Naive thymus-derived CD8-positive, alpha-beta T cell (primary cell): ENCODE results near the gene HMCES. TPM values are rescaled to one million over a fixed set of nuclear protein-coding genes. Genes with fewer than 3 reads are reported as not detected.
A peak's percentile ranks its signal among the peaks of the same experiment; 100 is the strongest.
"Not testable (repeated sequence)": the region's sequence is repeated elsewhere in the genome, so short reads cannot be mapped to it uniquely, and the experiment has no call there.

ENCODE experiments used
- ATAC-seq, 2 donors: fragments of 150-1000 bp; cut with Tn5 transposase in 1 of 2; sonication (Bioruptor Pico), chemical (Tn5 transposase) in 1 of 2; 1 replicate in 1 of 2; 2 replicates in 1 of 2; pipeline ENCODE4 v1.10.0; 2021; ENCODE audit warnings: mild to moderate bottlenecking in 2 of 2, moderate library complexity in 2 of 2
- POLR2A ChIA-PET: fragments of 350-600 bp; sonication (Branson Sonifier 250); formaldehyde crosslinking; loops from one replicate; lab custom pipeline; 2021; ENCODE audit warnings: antibody characterized with exemption; lab: Charles Lee
- DNase-seq, 10 donors: peaks; one replicate each; pipeline versions ENCODE4 v3.0.0 to v3.0.0-alpha.2; 2020 to 2022
- H3K27ac Mint-ChIP-seq, 10 donors: one replicate each; pipeline ENCODE4 v1.8.0; 2020 to 2022; ENCODE audit warnings: mild to moderate bottlenecking in 10 of 10, mixed read lengths in 10 of 10, moderate library complexity in 4 of 10, inconsistent platforms in 1 of 10
- H3K27me3 Mint-ChIP-seq, 5 donors: one replicate each; pipeline ENCODE4 v1.8.0; 2021 to 2022; ENCODE audit warnings: mixed read lengths in 5 of 5
- H3K36me3 Mint-ChIP-seq, 3 donors: one replicate each; pipeline ENCODE4 v1.8.0; 2020 to 2022; ENCODE audit warnings: mixed read lengths in 3 of 3, mild to moderate bottlenecking in 2 of 3, inconsistent platforms in 1 of 3
- H3K4me1 Mint-ChIP-seq, 4 donors: one replicate each; pipeline ENCODE4 v1.8.0; 2021 to 2022; ENCODE audit warnings: mixed read lengths in 4 of 4
- H3K4me3 Mint-ChIP-seq, 10 donors: one replicate each; pipeline ENCODE4 v1.8.0; 2020 to 2022; ENCODE audit warnings: mild to moderate bottlenecking in 10 of 10, mixed read lengths in 10 of 10, moderate library complexity in 6 of 10, inconsistent platforms in 1 of 10
- H3K9me3 Mint-ChIP-seq, 9 donors: one replicate each; pipeline ENCODE4 v1.8.0; 2020 to 2022; ENCODE audit warnings: mixed read lengths in 9 of 9, mild to moderate bottlenecking in 3 of 9, inconsistent platforms in 1 of 9, moderate library complexity in 1 of 9
- polyA plus RNA-seq, 3 donors: library from polyadenylated mRNA; unstranded; fragments of 300-500 nt; fragmentation: Illumina TruSeq; gene quantifications; one replicate each; pipeline ENCODE4 v1.2.3, GENCODE V29; 2021
- total RNA-seq, 8 experiments: library from RNA in 2 of 8; stranded (reverse) in 2 of 8; gene quantifications; one replicate each; pipeline ENCODE4 v1.2.3 and lab custom pipeline; 2021 to 2026

The HMCES gene
- total and polyA plus RNA-seq, 5 experiments from 2014 or later: 54.5 to 112 (median 82.2) TPM

- ATAC-seq (no peak), DNase-seq (no peak)
- POLR2A ChIA-PET: interaction anchor here (1.3 to 1.5 kb wide), 2 partner anchors 11 to 74 kb away, joined by 5 to 7 read pairs; partner anchors contain the start of gene COPG1
- Mint-ChIP-seq H3K4me3 (no peak overlapping the region), H3K36me3 (peaks cover 4 to 96% (median 24%) of the 10 kb centered on the region in 3 donors), H3K27ac (no peak overlapping the region), H3K27me3 (no peaks in the 10 kb centered on the region), H3K9me3 (no peaks in the 10 kb centered on the region), H3K4me1 (peaks cover 2 to 14% (median 12%) of the 10 kb centered on the region in 4 donors)
Observed at GRCh38 chr3:129260606-129261005, 18.1 kb upstream of the HMCES start.

- DNase-seq (no peak), ATAC-seq (no peak)
- Mint-ChIP-seq H3K4me1 (peaks cover 2 to 14% (median 12%) of the 10 kb centered on the region in 4 donors), H3K4me3 (no peak overlapping the region), H3K27ac (peak overlapping the region in 2 of 10 donors; percentile 1 to 56), H3K36me3 (peaks cover 4 to 96% (median 22%) of the 10 kb centered on the region in 3 donors), H3K27me3 (no peaks in the 10 kb centered on the region), H3K9me3 (no peaks in the 10 kb centered on the region)
- POLR2A ChIA-PET: interaction anchor here (0.6 to 1.5 kb wide), 2 partner anchors 12 to 19 kb away, joined by 4 to 7 read pairs; partner anchors contain the start of gene COPG1
Observed at GRCh38 chr3:129261894-129262293, 16.8 kb upstream of the HMCES start.

GRCh38 chr3:129263161-129263910 is 15.3 kb upstream of the HMCES start:
- no peak overlapping the region for H3K4me3 Mint-ChIP-seq
- H3K27ac Mint-ChIP-seq: peak overlapping the region in 5 of 10 donors; percentile 44 to 73 (median 62)
- no peaks in the 10 kb centered on the region for H3K27me3 Mint-ChIP-seq
- DNase-seq: no peak
- H3K4me1 Mint-ChIP-seq: peaks cover 2 to 14% (median 12%) of the 10 kb centered on the region in 4 donors
- no peaks in the 10 kb centered on the region for H3K9me3 Mint-ChIP-seq
- H3K36me3 Mint-ChIP-seq: peaks cover 4 to 96% (median 25%) of the 10 kb centered on the region in 3 donors
- ATAC-seq: no peak
- POLR2A ChIA-PET: no interaction called here

- H3K27ac Mint-ChIP-seq, DNase-seq, H3K9me3 Mint-ChIP-seq, H3K27me3 Mint-ChIP-seq, ATAC-seq, POLR2A ChIA-PET, H3K4me3 Mint-ChIP-seq: not testable (repeated sequence)
- H3K36me3 Mint-ChIP-seq: peaks cover 4 to 94% (median 25%) of the 10 kb centered on the region in 3 donors
- H3K4me1 Mint-ChIP-seq: peaks cover 0 to 15% (median 11%) of the 10 kb centered on the region in 4 donors
Observed at GRCh38 chr3:129264994-129265393, 13.7 kb upstream of the HMCES start.

- DNase-seq (no peak), ATAC-seq (no peak)
- peaks cover 2 to 94% (median 29%) of the 10 kb centered on the region in 3 donors for H3K36me3 Mint-ChIP-seq
- H3K4me3 Mint-ChIP-seq: no peak overlapping the region
- peak overlapping the region in 2 of 10 donors; percentile 43 to 44 for H3K27ac Mint-ChIP-seq
- peaks cover 0 to 13% (median 5%) of the 10 kb centered on the region in 4 donors for H3K4me1 Mint-ChIP-seq
- POLR2A ChIA-PET: interaction anchor here (0.8 to 0.9 kb wide), 3 partner anchors 12 to 198 kb away, joined by 3 read pairs; partner anchors contain the start of gene HMCES
- no peaks in the 10 kb centered on the region for H3K9me3 Mint-ChIP-seq
- no peaks in the 10 kb centered on the region for H3K27me3 Mint-ChIP-seq
Observed at GRCh38 chr3:129266651-129267050, 12.0 kb upstream of the HMCES start.

- Mint-ChIP-seq H3K9me3 (no peaks in the 10 kb centered on the region), H3K4me1 (peaks cover 0 to 8% (median under 1%) of the 10 kb centered on the region in 4 donors), H3K4me3 (no peak overlapping the region), H3K27ac (peak overlapping the region in 3 of 10 donors; percentile 33 to 53 (median 46)), H3K27me3 (no peaks in the 10 kb centered on the region), H3K36me3 (peaks cover 0 to 94% (median 27%) of the 10 kb centered on the region in 3 donors)
- DNase-seq (no peak), ATAC-seq (no peak)
- POLR2A ChIA-PET: no interaction called here
Observed at GRCh38 chr3:129268396-129268795, 10.3 kb upstream of the HMCES start.

GRCh38 chr3:129271674-129272073 is 7.0 kb upstream of the HMCES start:
- Mint-ChIP-seq H3K36me3 (peaks cover 0 to 96% (median 23%) of the 10 kb centered on the region in 3 donors), H3K27me3 (no peaks in the 10 kb centered on the region), H3K9me3 (no peaks in the 10 kb centered on the region), H3K27ac (peak overlapping the region in 4 of 10 donors; percentile 17 to 86 (median 44)), H3K4me3 (no peak overlapping the region), H3K4me1 (peaks cover 0 to 13% (median 4%) of the 10 kb centered on the region in 4 donors)
- DNase-seq: no peak
- POLR2A ChIA-PET: interaction anchor here (1.4 kb wide), 1 partner anchor 44 kb away, joined by 10 read pairs; a partner anchor contains a TSS
- ATAC-seq: no peak

- peak in 1 of 10 donors; percentile 33 for DNase-seq
- Mint-ChIP-seq H3K4me1 (peaks cover 20 to 47% (median 25%) of the 10 kb centered on the region in 4 donors), H3K9me3 (no peaks in the 10 kb centered on the region), H3K36me3 (peaks cover 4 to 74% (median 9%) of the 10 kb centered on the region in 3 donors), H3K4me3 (peak overlapping the region in 2 of 10 donors; percentile 57 to 60), H3K27ac (peak overlapping the region in 8 of 10 donors; percentile 40 to 78 (median 58)), H3K27me3 (no peaks in the 10 kb centered on the region)
- ATAC-seq: no peak
- POLR2A ChIA-PET: interaction anchor here (0.6 to 5.0 kb wide), 4 partner anchors 38 to 552 kb away, joined by 3 to 151 read pairs (median 4); a partner anchor contains a TSS
Observed at GRCh38 chr3:129276385-129276784, 2.3 kb upstream of the HMCES start.

GRCh38 chr3:129277829-129278271 is 820 bp upstream of the HMCES start:
- Mint-ChIP-seq H3K27me3 (no peaks in the 10 kb centered on the region), H3K9me3 (no peaks in the 10 kb centered on the region), H3K4me3 (peak overlapping the region; percentile 87 to 99 (median 94)), H3K36me3 (peaks cover 4 to 70% (median 8%) of the 10 kb centered on the region in 3 donors), H3K27ac (peak overlapping the region; percentile 87 to 99 (median 97)), H3K4me1 (peaks cover 22 to 61% (median 38%) of the 10 kb centered on the region in 4 donors)
- DNase-seq (peak in 1 of 10 donors; percentile 11), ATAC-seq (no peak)
- POLR2A ChIA-PET: interaction anchor here (1.0 to 5.0 kb wide), 7 partner anchors 24 to 157 kb away, joined by 3 to 151 read pairs (median 4); partner anchors contain the start of gene RAB43

GRCh38 chr3:129278966-129279906 is 566 bp downstream of the HMCES start:
- Mint-ChIP-seq H3K4me1 (peaks cover 21 to 75% (median 50%) of the 10 kb centered on the region in 4 donors), H3K27me3 (no peaks in the 10 kb centered on the region), H3K36me3 (peaks cover 4 to 66% (median 8%) of the 10 kb centered on the region in 3 donors), H3K4me3 (peak overlapping the region; percentile 89 to 99 (median 98)), H3K27ac (peak overlapping the region; percentile 87 to 100 (median 99)), H3K9me3 (no peaks in the 10 kb centered on the region)
- POLR2A ChIA-PET: interaction anchor here (0.6 to 5.0 kb wide), 18 partner anchors 12 to 1689 kb away, joined by 3 to 151 read pairs (median 4); partner anchors contain the start of genes ACAD9, COPG1, IFT122 and MBD4
- DNase-seq: peak; percentile 10 to 81 (median 58)
- ATAC-seq: peak; percentile 42 to 47

GRCh38 chr3:129280183-129280582 is 1.5 kb downstream of the HMCES start:
- peaks cover 24 to 83% (median 59%) of the 10 kb centered on the region in 4 donors for H3K4me1 Mint-ChIP-seq
- POLR2A ChIA-PET: interaction anchor here (0.9 to 5.0 kb wide), 8 partner anchors 13 to 401 kb away, joined by 3 to 151 read pairs (median 5); partner anchors contain the start of genes ACAD9, COPG1, IFT122 and MBD4
- peaks cover 3 to 65% (median 4%) of the 10 kb centered on the region in 3 donors for H3K36me3 Mint-ChIP-seq
- H3K27ac Mint-ChIP-seq: peak overlapping the region in 8 of 10 donors; percentile 87 to 100 (median 98)
- H3K27me3 Mint-ChIP-seq: no peaks in the 10 kb centered on the region
- H3K4me3 Mint-ChIP-seq: peak overlapping the region; percentile 89 to 99 (median 98)
- H3K9me3 Mint-ChIP-seq: no peaks in the 10 kb centered on the region
- DNase-seq: no peak
- no peak for ATAC-seq
